Coronary artery (tissue), 2 donors: ENCODE results near the gene GRID1.

Source experiments
- DNase-seq: peaks from one replicate; pipeline ENCODE4 v3.0.0-alpha.2; 2017; ENCODE audit warnings: low spot score
- H3K27ac ChIP-seq, 2 donors: fragments of 200-600 bp; sonication (generic); one replicate each; pipeline ENCODE4 v1.5.1; 2016 to 2019
- H3K4me3 ChIP-seq: fragments of 200-600 bp; sonication (generic); 2 replicates; pipeline ENCODE4 v1.5.1; 2016; ENCODE audit warnings: mild to moderate bottlenecking, moderate library complexity
- TF ChIP-seq, protein P1 (sequence below): fragments of 200-600 bp; sonication (generic); IDR thresholded peaks from one replicate; pipeline ENCODE4 v1.5.1; 2019; ENCODE audit warnings: antibody characterized with exemption

Gene GRID1

DNA sequence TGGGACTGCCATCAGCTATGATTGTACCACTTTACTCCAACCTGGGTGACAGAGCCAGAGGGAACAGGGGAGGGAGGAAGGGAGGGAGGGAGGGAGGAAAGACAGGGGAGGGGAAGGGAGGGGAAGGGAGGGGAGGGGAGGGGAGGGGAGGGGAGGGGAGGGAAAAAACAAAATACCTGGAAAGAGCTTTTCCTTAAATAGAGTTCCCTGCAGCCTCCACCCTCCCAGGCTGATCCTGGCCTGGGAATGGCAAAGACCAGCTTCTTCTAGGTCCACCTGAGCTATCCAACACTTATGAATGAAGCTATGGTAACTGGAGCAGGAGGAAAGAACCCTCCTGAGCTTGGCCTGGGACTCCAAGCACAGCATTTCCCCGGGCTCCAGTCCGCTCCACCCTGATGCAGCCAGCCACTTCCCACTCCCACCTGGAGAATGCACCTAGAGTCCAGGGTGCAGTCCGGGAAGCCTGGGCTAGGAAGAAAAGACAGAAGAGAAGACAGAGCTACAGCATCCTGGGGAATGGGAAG, 66.1 kb downstream of the GRID1 start:
- DNase-seq, result peak; percentile 22
- H3K27ac ChIP-seq, result no peak overlapping the region
- TF ChIP-seq, protein P1, sequence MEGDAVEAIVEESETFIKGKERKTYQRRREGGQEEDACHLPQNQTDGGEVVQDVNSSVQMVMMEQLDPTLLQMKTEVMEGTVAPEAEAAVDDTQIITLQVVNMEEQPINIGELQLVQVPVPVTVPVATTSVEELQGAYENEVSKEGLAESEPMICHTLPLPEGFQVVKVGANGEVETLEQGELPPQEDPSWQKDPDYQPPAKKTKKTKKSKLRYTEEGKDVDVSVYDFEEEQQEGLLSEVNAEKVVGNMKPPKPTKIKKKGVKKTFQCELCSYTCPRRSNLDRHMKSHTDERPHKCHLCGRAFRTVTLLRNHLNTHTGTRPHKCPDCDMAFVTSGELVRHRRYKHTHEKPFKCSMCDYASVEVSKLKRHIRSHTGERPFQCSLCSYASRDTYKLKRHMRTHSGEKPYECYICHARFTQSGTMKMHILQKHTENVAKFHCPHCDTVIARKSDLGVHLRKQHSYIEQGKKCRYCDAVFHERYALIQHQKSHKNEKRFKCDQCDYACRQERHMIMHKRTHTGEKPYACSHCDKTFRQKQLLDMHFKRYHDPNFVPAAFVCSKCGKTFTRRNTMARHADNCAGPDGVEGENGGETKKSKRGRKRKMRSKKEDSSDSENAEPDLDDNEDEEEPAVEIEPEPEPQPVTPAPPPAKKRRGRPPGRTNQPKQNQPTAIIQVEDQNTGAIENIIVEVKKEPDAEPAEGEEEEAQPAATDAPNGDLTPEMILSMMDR, result no peak
- H3K4me3 ChIP-seq, result no peak overlapping the region

DNA sequence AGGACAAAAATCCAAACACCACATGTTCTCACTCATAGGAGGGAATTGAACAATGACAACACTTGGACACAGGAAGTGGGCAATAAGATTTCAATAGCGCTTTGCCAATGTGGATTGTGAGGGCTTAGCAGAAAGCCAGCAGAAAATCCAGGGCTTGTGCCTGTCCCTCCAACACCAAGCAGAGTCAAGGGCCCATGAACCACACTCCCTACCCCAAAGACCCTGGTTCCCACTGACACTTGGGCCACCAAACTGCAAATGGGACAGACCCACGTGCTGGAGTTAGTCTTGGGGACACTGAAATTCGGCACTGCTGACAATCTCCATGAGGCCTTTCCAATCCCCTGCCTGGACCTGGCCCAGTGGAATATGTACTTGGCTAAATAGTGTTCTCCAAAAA, 67.0 kb downstream of the GRID1 start:
- TF ChIP-seq, protein P1, result no peak
- peak; percentile 35 for DNase-seq
- H3K4me3 ChIP-seq, result no peak overlapping the region
- no peak overlapping the region for H3K27ac ChIP-seq

DNA sequence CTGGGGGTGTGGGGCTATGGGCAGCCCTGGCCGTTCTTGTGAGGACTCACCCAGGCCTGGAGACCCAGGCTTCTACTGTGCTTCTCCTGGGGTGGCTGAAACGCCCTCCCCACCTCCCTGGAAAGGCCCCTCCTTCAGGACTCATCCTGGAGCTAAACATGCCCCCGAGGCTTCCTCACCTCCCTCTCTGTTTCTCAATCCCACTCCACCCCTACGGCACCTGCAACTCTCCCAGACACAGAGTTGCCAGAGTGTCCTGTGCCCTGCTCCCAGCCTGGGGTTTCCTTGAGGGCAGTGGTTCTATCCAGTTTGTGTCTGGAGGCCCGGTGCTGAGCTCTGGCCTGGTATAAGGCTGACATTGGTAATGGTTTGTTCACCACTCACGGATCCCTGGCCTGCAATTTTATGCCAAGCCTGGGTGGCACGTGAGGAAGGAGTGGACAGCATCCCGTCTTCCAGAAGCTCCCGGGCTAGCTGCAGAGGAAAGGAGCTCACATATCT, 68.0 kb downstream of the GRID1 start:
- TF ChIP-seq, protein P1, result no peak
- DNase-seq, result peak; percentile 43
- Histone ChIP-seq H3K27ac (no peak overlapping the region), H3K4me3 (no peak overlapping the region)

DNA sequence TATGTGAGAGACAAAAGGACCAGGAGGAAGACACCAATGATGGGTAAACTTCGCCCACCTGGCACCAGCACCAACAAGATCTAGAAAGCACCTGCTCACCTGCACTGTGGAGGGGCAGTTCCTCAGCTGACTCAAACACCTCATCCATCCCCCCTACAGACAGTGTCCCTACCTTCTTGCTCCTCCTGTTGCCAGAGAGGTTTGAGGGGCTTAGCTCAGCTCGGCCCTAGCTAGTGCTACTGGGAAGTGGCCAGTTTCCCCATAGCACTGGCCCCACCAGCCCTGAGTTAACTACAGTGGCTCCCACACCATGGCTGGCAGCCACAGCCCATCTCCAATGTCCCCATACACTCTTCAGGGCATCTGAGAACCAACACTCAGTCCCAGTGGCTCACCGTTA, 70.8 kb downstream of the GRID1 start:
- TF ChIP-seq, protein P1, result no peak
- H3K4me3 ChIP-seq, result no peak overlapping the region
- no peak overlapping the region for H3K27ac ChIP-seq
- DNase-seq, result peak; percentile 26

DNA sequence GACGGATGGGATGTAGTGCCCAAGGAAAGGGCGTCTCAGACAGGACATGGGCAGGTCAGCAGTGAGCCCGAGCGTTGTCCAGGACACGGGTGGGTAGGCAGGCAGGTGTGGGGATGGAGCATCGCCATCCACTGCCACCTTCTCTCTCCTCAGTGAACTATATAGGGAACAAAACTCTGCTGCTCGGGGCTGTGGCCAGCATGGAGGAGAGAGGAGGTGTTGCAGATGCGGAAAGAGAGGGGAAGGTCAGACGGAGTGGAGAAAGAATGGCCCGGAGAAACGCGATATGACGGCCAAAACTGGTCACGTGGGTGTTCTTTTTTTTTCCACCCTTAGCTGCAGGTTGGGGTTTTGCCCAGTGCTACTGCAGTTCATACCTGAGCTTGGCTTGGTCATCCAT, 71.2 kb downstream of the GRID1 start:
- Histone ChIP-seq H3K27ac (no peak overlapping the region), H3K4me3 (no peak overlapping the region)
- TF ChIP-seq, protein P1, result no peak
- DNase-seq, result no peak

DNA sequence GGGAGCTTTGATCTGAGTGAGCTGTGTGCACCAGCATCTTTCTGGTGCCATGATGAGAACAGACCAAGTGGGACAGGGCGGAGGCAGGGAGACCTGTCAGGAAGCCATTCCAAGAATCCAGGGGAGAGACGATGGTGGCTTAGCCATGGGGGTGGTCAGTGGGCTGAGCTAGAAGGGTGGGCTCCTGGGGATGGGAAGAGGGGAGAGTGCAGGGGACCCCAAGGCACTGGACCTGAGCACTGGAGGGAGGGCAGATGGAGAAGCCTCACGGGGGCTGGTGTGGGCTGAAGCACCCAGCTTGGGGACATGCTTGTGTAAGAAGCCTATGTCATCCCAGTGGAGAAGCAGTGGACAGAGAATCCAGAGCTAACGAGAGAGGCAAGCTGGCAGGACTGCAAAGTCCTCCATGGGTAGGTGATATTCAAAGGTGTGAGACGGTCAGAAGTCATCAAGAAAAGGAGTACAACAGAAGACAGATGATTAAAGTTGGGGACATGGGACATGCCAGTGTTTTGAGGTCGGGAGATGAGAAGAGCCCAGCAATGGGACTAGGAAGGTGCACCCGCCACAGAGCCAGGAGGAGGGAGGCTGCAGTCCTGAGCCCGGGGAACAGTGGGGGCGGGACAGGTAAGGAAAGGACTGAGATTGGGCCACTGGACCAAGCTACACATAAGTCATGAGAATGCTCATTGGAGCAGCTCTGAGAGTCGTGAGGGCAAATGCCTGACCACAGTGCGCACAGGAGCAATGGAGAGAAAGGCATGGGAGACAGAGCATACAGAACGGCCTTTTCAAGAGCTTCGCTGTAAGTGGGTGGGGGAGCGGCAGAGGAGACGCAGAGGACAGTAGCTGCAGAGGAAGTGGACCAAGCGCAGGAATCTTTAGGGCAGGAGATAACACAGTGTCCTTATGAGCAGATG, 72.0 kb downstream of the GRID1 start:
- TF ChIP-seq, protein P1, result no peak
- Histone ChIP-seq H3K4me3 (no peak overlapping the region), H3K27ac (no peak overlapping the region)
- DNase-seq, result peak; percentile 56
